A673 (cell line): ENCODE data around the gene IL4. TPM values are rescaled to one million over a fixed set of nuclear protein-coding genes. Genes with fewer than 3 reads are reported as not detected.
"Not testable (repeated sequence)": the region's sequence is repeated elsewhere in the genome, so short reads cannot be mapped to it uniquely, and the experiment has no call there.

ENCODE experiments used
- BruUV-seq: library from RNA; stranded (reverse); fragments of 400-500 nt; replicated peaks from 2 replicates; lab custom pipeline; 2021; lab: Mats Ljungman, UMichigan
- CTCF ChIA-PET: fragments of 300-600 bp; sonication (Branson Sonifier 250); formaldehyde crosslinking; loops from one replicate; lab custom pipeline; 2022; ENCODE audit warnings: antibody characterized with exemption; lab: Charles Lee
- POLR2A ChIA-PET: fragments of 300-600 bp; sonication (Branson Sonifier 250); formaldehyde crosslinking; loops from one replicate; lab custom pipeline; 2022; ENCODE audit warnings: antibody characterized with exemption; ENCODE audit not compliant: low non-redundant PET; lab: Charles Lee
- DNase-seq: peaks from one replicate; pipeline ENCODE4 v3.0.0-alpha.2; 2015; ENCODE audit warnings: low spot score
- H3K27ac ChIP-seq: fragments of 200-600 bp; sonication (generic); 2 replicates; pipeline ENCODE4 v1.5.1; 2016; ENCODE audit warnings: mixed run types, low read depth, mild to moderate bottlenecking, mixed read lengths, antibody characterized with exemption, low read length; ENCODE audit not compliant: poor library complexity, severe bottlenecking
- H3K27me3 ChIP-seq: fragments of 200-600 bp; sonication (generic); replicated peaks from 2 replicates; pipeline ENCODE4 v1.6.1; 2017; ENCODE audit warnings: mixed run types, low read depth, mild to moderate bottlenecking, mixed read lengths, antibody characterized with exemption, low read length; ENCODE audit not compliant: insufficient read depth, poor library complexity
- H3K36me3 ChIP-seq: fragments of 200-600 bp; sonication (generic); 2 replicates; pipeline ENCODE4 v1.6.1; 2016; ENCODE audit warnings: mixed run types, mild to moderate bottlenecking, mixed read lengths, antibody characterized with exemption, low read length; ENCODE audit not compliant: insufficient read depth, poor library complexity, severe bottlenecking
- H3K4me1 ChIP-seq: fragments of 200-600 bp; sonication (generic); 2 replicates; pipeline ENCODE4 v1.6.1; 2017; ENCODE audit warnings: mixed run types, mild to moderate bottlenecking, mixed read lengths, antibody characterized with exemption, low read length; ENCODE audit not compliant: insufficient read depth, poor library complexity, severe bottlenecking
- H3K4me3 ChIP-seq: fragments of 200-600 bp; sonication (generic); 2 replicates; pipeline ENCODE4 v1.5.1; 2016; ENCODE audit warnings: low read depth, mixed run types, mild to moderate bottlenecking, mixed read lengths, low read length; ENCODE audit not compliant: poor library complexity, severe bottlenecking
- H3K9me3 ChIP-seq: fragments of 200-600 bp; sonication (generic); 2 replicates; pipeline ENCODE4 v1.6.1; 2016; ENCODE audit warnings: mixed run types, low read depth, mild to moderate bottlenecking, mixed read lengths, antibody characterized with exemption, low read length; ENCODE audit not compliant: poor library complexity, severe bottlenecking
- EZH2 ChIP-seq: fragments of 200-600 bp; sonication (generic); IDR thresholded peaks from 2 replicates; pipeline ENCODE4 v1.6.1; 2017; ENCODE audit warnings: borderline replicate concordance, low read depth, mild to moderate bottlenecking, mixed read lengths, antibody characterized with exemption, low read length; ENCODE audit not compliant: poor library complexity, severe bottlenecking
- intact Hi-C: fragments of 100-400 bp; cut with micrococcal nuclease; formaldehyde crosslinking; loops from one replicate; pipeline ENCODE4 v1.10.0; 2022; ENCODE audit not compliant: unreplicated experiment
- total RNA-seq: library from RNA; stranded (reverse); gene quantifications from 2 replicates; pipeline ENCODE4 v1.2.3, GENCODE V29; 2021
- TF ChIP-seq, protein P1 (sequence below): fragments of 300-800, 200-600 bp; sonication (generic); conservative IDR thresholded peaks from 2 replicates; pipeline ENCODE4 v1.5.1; 2017; ENCODE audit warnings: low read depth, mild to moderate bottlenecking, antibody characterized with exemption, low read length, moderate library complexity, mixed read lengths

IL4 gene
- total RNA-seq, 1 experiment from 2014 or later = not detected

DNA sequence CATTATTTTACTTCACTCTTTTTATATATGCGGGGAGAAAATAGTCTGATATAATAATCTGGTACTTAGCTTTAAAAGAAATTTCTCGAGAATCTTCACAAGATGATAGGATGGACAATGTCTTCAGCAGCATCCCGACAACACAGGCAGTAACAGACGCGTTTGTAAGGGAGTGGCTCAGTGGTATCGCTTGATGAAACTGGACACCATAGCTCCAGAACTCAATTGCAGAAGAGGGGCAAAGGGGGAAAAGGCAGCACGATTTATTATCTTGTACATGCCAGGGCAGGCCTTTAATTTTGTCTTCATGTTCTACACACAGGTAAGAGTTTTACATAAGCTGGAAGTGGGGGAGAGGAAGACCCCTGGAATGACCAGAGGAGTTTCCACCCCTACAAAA is 15.7 kb downstream of the IL4 start:
- CTCF ChIA-PET = no interaction called here
- no peaks in the 10 kb centered on the region for H3K27me3 ChIP-seq
- intact Hi-C loops = no loop called here
- no peaks in the 10 kb centered on the region for H3K9me3 ChIP-seq
- BruUV-seq = no TSS peak
- TF ChIP-seq EZH2 = no peak
- TF ChIP-seq, protein P1, sequence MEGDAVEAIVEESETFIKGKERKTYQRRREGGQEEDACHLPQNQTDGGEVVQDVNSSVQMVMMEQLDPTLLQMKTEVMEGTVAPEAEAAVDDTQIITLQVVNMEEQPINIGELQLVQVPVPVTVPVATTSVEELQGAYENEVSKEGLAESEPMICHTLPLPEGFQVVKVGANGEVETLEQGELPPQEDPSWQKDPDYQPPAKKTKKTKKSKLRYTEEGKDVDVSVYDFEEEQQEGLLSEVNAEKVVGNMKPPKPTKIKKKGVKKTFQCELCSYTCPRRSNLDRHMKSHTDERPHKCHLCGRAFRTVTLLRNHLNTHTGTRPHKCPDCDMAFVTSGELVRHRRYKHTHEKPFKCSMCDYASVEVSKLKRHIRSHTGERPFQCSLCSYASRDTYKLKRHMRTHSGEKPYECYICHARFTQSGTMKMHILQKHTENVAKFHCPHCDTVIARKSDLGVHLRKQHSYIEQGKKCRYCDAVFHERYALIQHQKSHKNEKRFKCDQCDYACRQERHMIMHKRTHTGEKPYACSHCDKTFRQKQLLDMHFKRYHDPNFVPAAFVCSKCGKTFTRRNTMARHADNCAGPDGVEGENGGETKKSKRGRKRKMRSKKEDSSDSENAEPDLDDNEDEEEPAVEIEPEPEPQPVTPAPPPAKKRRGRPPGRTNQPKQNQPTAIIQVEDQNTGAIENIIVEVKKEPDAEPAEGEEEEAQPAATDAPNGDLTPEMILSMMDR = no peak
- H3K27ac ChIP-seq = no peak overlapping the region
- no peaks in the 10 kb centered on the region for H3K4me1 ChIP-seq
- no peaks in the 10 kb centered on the region for H3K36me3 ChIP-seq
- DNase-seq = no peak
- POLR2A ChIA-PET = no interaction called here
- no peak overlapping the region for H3K4me3 ChIP-seq

DNA sequence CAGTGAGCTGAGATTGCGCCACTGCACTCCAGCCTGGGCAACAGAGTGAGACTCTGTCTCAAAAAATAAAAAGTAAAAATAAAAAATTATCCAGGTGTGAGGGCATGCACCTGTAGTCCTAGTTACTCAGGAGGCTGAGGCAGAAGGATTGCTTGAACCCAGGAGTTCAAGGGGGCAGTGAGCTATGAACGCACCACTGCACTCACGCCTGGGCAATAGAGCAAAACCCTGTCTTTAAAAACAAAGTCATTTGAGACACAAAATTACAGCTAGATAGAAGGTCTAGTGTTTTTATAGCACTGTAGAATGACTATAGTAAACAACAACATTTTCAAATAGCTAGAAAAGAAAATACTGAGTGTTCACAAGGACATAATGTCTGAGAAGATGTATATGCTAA is 16.4 kb downstream of the IL4 start:
- Histone ChIP-seq H3K4me3 (no peak overlapping the region), H3K4me1 (no peaks in the 10 kb centered on the region), H3K27me3 (no peaks in the 10 kb centered on the region), H3K27ac (no peak overlapping the region), H3K36me3 (no peaks in the 10 kb centered on the region), H3K9me3 (no peaks in the 10 kb centered on the region)
- CTCF ChIA-PET = no interaction called here
- TF ChIP-seq, protein P1 = no peak
- TF ChIP-seq EZH2 = no peak
- intact Hi-C loops = no loop called here
- POLR2A ChIA-PET = no interaction called here
- no TSS peak for BruUV-seq
- no peak for DNase-seq

DNA sequence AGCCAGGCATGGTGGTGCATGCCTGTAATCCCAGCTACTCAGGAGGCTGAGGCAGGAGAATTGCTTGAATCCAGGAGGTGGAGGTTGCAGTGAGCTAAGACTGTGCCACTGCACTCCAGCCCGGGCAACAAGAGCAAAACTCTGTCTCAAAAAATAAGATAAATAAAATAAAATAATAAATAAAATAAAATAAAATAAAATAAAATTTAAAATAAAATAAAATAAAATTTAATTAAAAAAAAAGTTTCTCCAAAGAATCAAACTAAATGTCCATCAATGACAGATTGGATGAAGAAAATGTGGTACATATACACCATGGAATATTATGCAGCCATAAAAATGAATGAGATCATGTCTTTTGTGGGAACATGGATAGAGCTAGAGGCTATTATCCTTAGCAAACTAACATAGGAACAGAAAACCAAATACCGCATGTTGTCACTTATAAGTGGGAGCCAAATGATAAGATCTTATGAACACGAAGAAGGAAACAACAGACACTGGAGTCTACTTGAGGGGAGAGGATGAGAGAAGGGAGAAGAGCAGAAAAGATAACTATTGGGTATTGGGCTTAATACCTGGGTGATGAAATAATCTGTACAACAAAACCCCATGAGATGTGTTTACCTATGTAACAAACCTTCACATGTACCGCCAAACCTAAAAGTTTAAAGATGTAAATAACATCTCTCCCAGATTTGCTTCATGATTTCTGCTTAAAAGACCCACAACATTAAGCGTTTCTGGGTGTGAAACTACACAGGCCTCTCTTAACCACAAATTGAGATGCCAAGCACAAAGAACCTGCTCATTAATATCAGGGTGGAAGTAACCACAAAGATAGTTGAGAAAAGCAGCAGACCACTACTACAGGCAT is 18.2 kb downstream of the IL4 start:
- H3K9me3 ChIP-seq, CTCF ChIA-PET, H3K4me3 ChIP-seq, H3K36me3 ChIP-seq, H3K27me3 ChIP-seq, H3K4me1 ChIP-seq, H3K27ac ChIP-seq, BruUV-seq, intact Hi-C loops, POLR2A ChIA-PET, DNase-seq: not testable (repeated sequence)

DNA sequence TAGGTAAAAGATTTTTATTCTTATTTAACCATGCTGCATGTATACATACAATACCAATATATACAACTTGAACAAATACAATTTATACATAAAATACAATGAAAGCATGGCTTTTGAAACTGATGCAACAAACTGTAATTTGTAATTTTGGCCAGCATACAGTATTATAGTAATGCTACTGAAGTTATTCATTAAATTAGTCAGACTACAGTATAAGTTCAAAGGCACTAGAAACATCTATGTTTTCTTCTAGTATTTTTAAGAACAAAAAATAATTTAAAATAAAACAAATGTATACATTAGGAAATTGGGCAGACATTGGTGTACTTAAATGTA is 18.8 kb downstream of the IL4 start:
- H3K36me3 ChIP-seq = no peaks in the 10 kb centered on the region
- no peak for DNase-seq
- H3K4me3 ChIP-seq = no peak overlapping the region
- POLR2A ChIA-PET = no interaction called here
- H3K4me1 ChIP-seq = no peaks in the 10 kb centered on the region
- no peak overlapping the region for H3K27ac ChIP-seq
- no peaks in the 10 kb centered on the region for H3K27me3 ChIP-seq
- TF ChIP-seq, protein P1 = no peak
- no peak for TF ChIP-seq EZH2
- no TSS peak for BruUV-seq
- no peaks in the 10 kb centered on the region for H3K9me3 ChIP-seq
- intact Hi-C loops = no loop called here
- CTCF ChIA-PET = no interaction called here
